ENCODE data around the gene ART1.
"Not testable (repeated sequence)": the region's sequence is repeated elsewhere in the genome, so short reads cannot be mapped to it uniquely, and the experiment has no call there.

ART1 gene

GRCh38 chr11:3631331-3631730 is 13.6 kb upstream of the ART1 start:
- in situ Hi-C loops (cut with MboI; ENCODE audit: low sequenced_read_pairs), result no loop called here

- in situ Hi-C loops (cut with MboI; ENCODE audit: low sequenced_read_pairs), result no loop called here
Measured at GRCh38 chr11:3632070-3632660, 12.8 kb upstream of the ART1 start.

GRCh38 chr11:3635641-3636375 is 9.1 kb upstream of the ART1 start:
- in situ Hi-C loops (cut with MboI; ENCODE audit: low sequenced_read_pairs), result no loop called here

- in situ Hi-C loops (cut with MboI; ENCODE audit: low sequenced_read_pairs), result no loop called here
Measured at GRCh38 chr11:3637201-3637600, 7.7 kb upstream of the ART1 start.

GRCh38 chr11:3638513-3638912 is 6.4 kb upstream of the ART1 start:
- in situ Hi-C loops (cut with MboI; ENCODE audit: low sequenced_read_pairs), result no loop called here

GRCh38 chr11:3639841-3640240 is 5.1 kb upstream of the ART1 start:
- in situ Hi-C loops (cut with MboI; ENCODE audit: low sequenced_read_pairs), result no loop called here

GRCh38 chr11:3641191-3641590 is 3.7 kb upstream of the ART1 start:
- in situ Hi-C loops (cut with MboI; ENCODE audit: low sequenced_read_pairs), result no loop called here

GRCh38 chr11:3641701-3642070 is 3.2 kb upstream of the ART1 start, which contains the start of gene ART5:
Gene ART5 (minus strand): TSS chr11:3641992. CDS start chr11:3641862, 130 bp downstream.
- in situ Hi-C loops (cut with MboI; ENCODE audit: low sequenced_read_pairs), result no loop called here

- in situ Hi-C loops (cut with MboI; ENCODE audit: low sequenced_read_pairs), result no loop called here
Measured at GRCh38 chr11:3642071-3642951, 2.6 kb upstream of the ART1 start.

- in situ Hi-C loops (cut with MboI; ENCODE audit: low sequenced_read_pairs), result not testable (repeated sequence)
Measured at GRCh38 chr11:3643102-3643546, 1.8 kb upstream of the ART1 start.

- in situ Hi-C loops (cut with MboI; ENCODE audit: low sequenced_read_pairs), result no loop called here
Measured at GRCh38 chr11:3645552-3645951, 624 bp downstream of the ART1 start.

- in situ Hi-C loops (cut with MboI; ENCODE audit: low sequenced_read_pairs), result not testable (repeated sequence)
Measured at GRCh38 chr11:3648843-3649242, 3.9 kb downstream of the ART1 start.

- in situ Hi-C loops (cut with MboI; ENCODE audit: low sequenced_read_pairs), result not testable (repeated sequence)
Measured at GRCh38 chr11:3649374-3649773, 4.4 kb downstream of the ART1 start.

GRCh38 chr11:3652514-3652913 is 7.6 kb downstream of the ART1 start:
- in situ Hi-C loops (cut with MboI; ENCODE audit: low sequenced_read_pairs), result not testable (repeated sequence)

GRCh38 chr11:3655547-3655946 is 10.6 kb downstream of the ART1 start:
- in situ Hi-C loops (cut with MboI; ENCODE audit: low sequenced_read_pairs), result no loop called here

- in situ Hi-C loops (cut with MboI; ENCODE audit: low sequenced_read_pairs), result not testable (repeated sequence)
Measured at GRCh38 chr11:3657331-3657730, 12.4 kb downstream of the ART1 start.

GRCh38 chr11:3658252-3658651 is 13.3 kb downstream of the ART1 start:
- in situ Hi-C loops (cut with MboI; ENCODE audit: low sequenced_read_pairs), result no loop called here

- in situ Hi-C loops (cut with MboI; ENCODE audit: low sequenced_read_pairs), result no loop called here
Measured at GRCh38 chr11:3659595-3660515, 14.9 kb downstream of the ART1 start.

GRCh38 chr11:3660960-3661359 is 16.0 kb downstream of the ART1 start:
- in situ Hi-C loops (cut with MboI; ENCODE audit: low sequenced_read_pairs), result no loop called here

- in situ Hi-C loops (cut with MboI; ENCODE audit: low sequenced_read_pairs), result no loop called here
Measured at GRCh38 chr11:3662856-3663255, 17.9 kb downstream of the ART1 start.
